Measurements from ENCODE around the gene IRX3. TPM values are rescaled to one million over a fixed set of nuclear protein-coding genes. Genes with fewer than 3 reads are reported as not detected.

The IRX3 gene
- total RNA-seq, 1 donor from 2014 or later: 2.8 TPM

GRCh38 chr16:54291656-54292487 lies 5.3 kb upstream of the IRX3 start:
- intact Hi-C loops (cut with micrococcal nuclease): loop anchor here (5.0 kb wide), 1 partner anchor 80 kb away; no protein-coding TSS in a partner anchor

GRCh38 chr16:54290833-54291655 lies 4.5 kb upstream of the IRX3 start:
- intact Hi-C loops (cut with micrococcal nuclease): loop anchor here (5.0 kb wide), 1 partner anchor 81 kb away; no protein-coding TSS in a partner anchor

- intact Hi-C loops (cut with micrococcal nuclease): loop anchor here (5.0 to 10.0 kb wide), 3 partner anchors 82 to 1037 kb away; no protein-coding TSS in a partner anchor
These were observed 3.6 kb upstream of the IRX3 start for GRCh38 chr16:54289945-54290832.

GRCh38 chr16:54289242-54289944 lies 2.8 kb upstream of the IRX3 start:
- intact Hi-C loops (cut with micrococcal nuclease): loop anchor here (5.0 to 10.0 kb wide), 2 partner anchors 145 to 1038 kb away; no protein-coding TSS in a partner anchor

- intact Hi-C loops (cut with micrococcal nuclease): loop anchor here (5.0 to 10.0 kb wide), 2 partner anchors 146 to 1038 kb away; no protein-coding TSS in a partner anchor
These were observed 2.3 kb upstream of the IRX3 start for GRCh38 chr16:54288835-54289241.

- intact Hi-C loops (cut with micrococcal nuclease): loop anchor here (5.0 to 10.0 kb wide), 2 partner anchors 147 to 1039 kb away; no protein-coding TSS in a partner anchor
These were observed 1.6 kb upstream of the IRX3 start for GRCh38 chr16:54288030-54288834.

GRCh38 chr16:54287131-54288029 lies 793 bp upstream of the IRX3 start:
- intact Hi-C loops (cut with micrococcal nuclease): loop anchor here (5.0 to 10.0 kb wide), 2 partner anchors 147 to 1040 kb away; no protein-coding TSS in a partner anchor

GRCh38 chr16:54286090-54286365 lies 559 bp downstream of the IRX3 start:
- intact Hi-C loops (cut with micrococcal nuclease): loop anchor here (5.0 to 10.0 kb wide), 2 partner anchors 149 to 1041 kb away; no protein-coding TSS in a partner anchor

GRCh38 chr16:54285414-54286089 lies 1.0 kb downstream of the IRX3 start:
- intact Hi-C loops (cut with micrococcal nuclease): loop anchor here (1.0 to 10.0 kb wide), 4 partner anchors 149 to 1042 kb away; no protein-coding TSS in a partner anchor

GRCh38 chr16:54284931-54285413 lies 1.6 kb downstream of the IRX3 start:
- intact Hi-C loops (cut with micrococcal nuclease): loop anchor here (1.0 to 10.0 kb wide), 4 partner anchors 150 to 1042 kb away; no protein-coding TSS in a partner anchor

GRCh38 chr16:54284319-54284930 lies 2.2 kb downstream of the IRX3 start:
- intact Hi-C loops (cut with micrococcal nuclease): loop anchor here (10.0 kb wide), 1 partner anchor 150 kb away; no protein-coding TSS in a partner anchor

GRCh38 chr16:54283725-54284318 lies 2.8 kb downstream of the IRX3 start:
- intact Hi-C loops (cut with micrococcal nuclease): loop anchor here (2.0 to 10.0 kb wide), 2 partner anchors 151 to 511 kb away; no protein-coding TSS in a partner anchor

GRCh38 chr16:54282928-54283724 lies 3.5 kb downstream of the IRX3 start:
- intact Hi-C loops (cut with micrococcal nuclease): loop anchor here (1.0 to 10.0 kb wide), 3 partner anchors 152 to 510 kb away; no protein-coding TSS in a partner anchor

GRCh38 chr16:54282202-54282927 lies 4.2 kb downstream of the IRX3 start:
- intact Hi-C loops (cut with micrococcal nuclease): loop anchor here (1.0 to 10.0 kb wide), 3 partner anchors 152 to 510 kb away; no protein-coding TSS in a partner anchor
